ENCODE results near the gene RPL13A.

RPL13A gene

GRCh38 chr19:49515767-49516166, 28.4 kb downstream of the RPL13A start:
- Histone ChIP-seq H3K36me3 (ENCODE audit: control insufficient read depth in 1 of 2, insufficient read depth in 2 of 2, low read length in 2 of 2) (peaks cover 0 to 5% of the 10 kb centered on the region in 2 donors), H3K27ac (ENCODE audit: low read length) (no peak overlapping the region), H3K4me3 (ENCODE audit: low read depth in 1 of 2, low read length in 2 of 2) (no peak overlapping the region), H3K4me1 (ENCODE audit: control insufficient read depth in 1 of 2, insufficient read depth in 2 of 2, low read length in 2 of 2) (peaks cover 0 to 27% of the 10 kb centered on the region in 2 donors), H3K9me3 (ENCODE audit: control insufficient read depth in 1 of 2, low read length in 2 of 2) (no peaks in the 10 kb centered on the region), H3K27me3 (ENCODE audit: low read depth, low read length) (no peaks in the 10 kb centered on the region)

- Histone ChIP-seq H3K4me1 (ENCODE audit: control insufficient read depth in 1 of 2, insufficient read depth in 2 of 2, low read length in 2 of 2) (peaks cover 0 to 17% of the 10 kb centered on the region in 2 donors), H3K27me3 (ENCODE audit: low read depth, low read length) (no peaks in the 10 kb centered on the region), H3K4me3 (ENCODE audit: low read depth in 1 of 2, low read length in 2 of 2) (no peak overlapping the region)
These were observed 30.6 kb downstream of the RPL13A start for GRCh38 chr19:49518033-49518432.

GRCh38 chr19:49520705-49521319, 33.4 kb downstream of the RPL13A start:
- H3K27ac ChIP-seq (ENCODE audit: low read length): no peak overlapping the region
- no peaks in the 10 kb centered on the region for H3K27me3 ChIP-seq (ENCODE audit: low read depth, low read length)
- peaks cover 0 to 13% of the 10 kb centered on the region in 2 donors for H3K36me3 ChIP-seq (ENCODE audit: control insufficient read depth in 1 of 2, insufficient read depth in 2 of 2, low read length in 2 of 2)
- no peaks in the 10 kb centered on the region for H3K4me1 ChIP-seq (ENCODE audit: control insufficient read depth in 1 of 2, insufficient read depth in 2 of 2, low read length in 2 of 2)
- H3K4me3 ChIP-seq (ENCODE audit: low read depth in 1 of 2, low read length in 2 of 2): no peak overlapping the region
- no peaks in the 10 kb centered on the region for H3K9me3 ChIP-seq (ENCODE audit: control insufficient read depth in 1 of 2, low read length in 2 of 2)

More at GRCh38 chr19:49518033-49518432, 30.6 kb downstream of the RPL13A start:
- Histone ChIP-seq H3K36me3 (ENCODE audit: control insufficient read depth in 1 of 2, insufficient read depth in 2 of 2, low read length in 2 of 2) (peaks cover 0 to 5% of the 10 kb centered on the region in 2 donors), H3K27ac (ENCODE audit: low read length) (no peak overlapping the region), H3K9me3 (ENCODE audit: control insufficient read depth in 1 of 2, low read length in 2 of 2) (no peaks in the 10 kb centered on the region)

GRCh38 chr19:49524812-49525455, 37.5 kb downstream of the RPL13A start:
- peaks cover 0 to 6% of the 10 kb centered on the region in 2 donors for H3K4me1 ChIP-seq (ENCODE audit: control insufficient read depth in 1 of 2, insufficient read depth in 2 of 2, low read length in 2 of 2)
- H3K4me3 ChIP-seq (ENCODE audit: low read depth in 1 of 2, low read length in 2 of 2): no peak overlapping the region
- no peak overlapping the region for H3K27ac ChIP-seq (ENCODE audit: low read length)
- no peaks in the 10 kb centered on the region for H3K27me3 ChIP-seq (ENCODE audit: low read depth, low read length)
- H3K9me3 ChIP-seq (ENCODE audit: control insufficient read depth in 1 of 2, low read length in 2 of 2): no peaks in the 10 kb centered on the region
- H3K36me3 ChIP-seq (ENCODE audit: control insufficient read depth in 1 of 2, insufficient read depth in 2 of 2, low read length in 2 of 2): peaks cover 0 to 13% of the 10 kb centered on the region in 2 donors

GRCh38 chr19:49528211-49528771, 40.9 kb downstream of the RPL13A start:
- H3K27ac ChIP-seq (ENCODE audit: low read length): no peak overlapping the region
- H3K36me3 ChIP-seq (ENCODE audit: control insufficient read depth in 1 of 2, insufficient read depth in 2 of 2, low read length in 2 of 2): peaks cover 0 to 13% of the 10 kb centered on the region in 2 donors
- H3K4me1 ChIP-seq (ENCODE audit: control insufficient read depth in 1 of 2, insufficient read depth in 2 of 2, low read length in 2 of 2): peaks cover 0 to 9% of the 10 kb centered on the region in 2 donors

GRCh38 chr19:49530708-49531107, 43.3 kb downstream of the RPL13A start:
- Histone ChIP-seq H3K27me3 (ENCODE audit: low read depth, low read length) (no peaks in the 10 kb centered on the region), H3K9me3 (ENCODE audit: control insufficient read depth in 1 of 2, low read length in 2 of 2) (no peaks in the 10 kb centered on the region), H3K4me3 (ENCODE audit: low read depth in 1 of 2, low read length in 2 of 2) (no peak overlapping the region), H3K27ac (ENCODE audit: low read length) (no peak overlapping the region), H3K4me1 (ENCODE audit: control insufficient read depth in 1 of 2, insufficient read depth in 2 of 2, low read length in 2 of 2) (peaks cover 0 to 16% of the 10 kb centered on the region in 2 donors), H3K36me3 (ENCODE audit: control insufficient read depth in 1 of 2, insufficient read depth in 2 of 2, low read length in 2 of 2) (no peaks in the 10 kb centered on the region)

More at GRCh38 chr19:49528211-49528771, 40.9 kb downstream of the RPL13A start:
- Histone ChIP-seq H3K4me3 (ENCODE audit: low read depth in 1 of 2, low read length in 2 of 2) (peak overlapping the region; percentile 33 to 65), H3K9me3 (ENCODE audit: control insufficient read depth in 1 of 2, low read length in 2 of 2) (no peaks in the 10 kb centered on the region), H3K27me3 (ENCODE audit: low read depth, low read length) (no peaks in the 10 kb centered on the region)

GRCh38 chr19:49533551-49534488, 46.4 kb downstream of the RPL13A start:
- peaks cover 0 to 10% of the 10 kb centered on the region in 2 donors for H3K4me1 ChIP-seq (ENCODE audit: control insufficient read depth in 1 of 2, insufficient read depth in 2 of 2, low read length in 2 of 2)
- no peak overlapping the region for H3K27ac ChIP-seq (ENCODE audit: low read length)
- no peaks in the 10 kb centered on the region for H3K9me3 ChIP-seq (ENCODE audit: control insufficient read depth in 1 of 2, low read length in 2 of 2)
- H3K36me3 ChIP-seq (ENCODE audit: control insufficient read depth in 1 of 2, insufficient read depth in 2 of 2, low read length in 2 of 2): peaks cover 4 to 5% of the 10 kb centered on the region in 2 donors
- no peaks in the 10 kb centered on the region for H3K27me3 ChIP-seq (ENCODE audit: low read depth, low read length)
- peak overlapping the region; percentile 39 to 73 for H3K4me3 ChIP-seq (ENCODE audit: low read depth in 1 of 2, low read length in 2 of 2)

- no peaks in the 10 kb centered on the region for H3K9me3 ChIP-seq (ENCODE audit: control insufficient read depth in 1 of 2, low read length in 2 of 2)
- H3K4me1 ChIP-seq (ENCODE audit: control insufficient read depth in 1 of 2, insufficient read depth in 2 of 2, low read length in 2 of 2): peaks cover 0 to 10% of the 10 kb centered on the region in 2 donors
- H3K4me3 ChIP-seq (ENCODE audit: low read depth in 1 of 2, low read length in 2 of 2): peak overlapping the region; percentile 39 to 73
- H3K27me3 ChIP-seq (ENCODE audit: low read depth, low read length): no peaks in the 10 kb centered on the region
- H3K36me3 ChIP-seq (ENCODE audit: control insufficient read depth in 1 of 2, insufficient read depth in 2 of 2, low read length in 2 of 2): peaks cover 10 to 11% of the 10 kb centered on the region in 2 donors
- no peak overlapping the region for H3K27ac ChIP-seq (ENCODE audit: low read length)
These were observed 47.4 kb downstream of the RPL13A start for GRCh38 chr19:49534632-49535385.

GRCh38 chr19:49536921-49537462, 49.6 kb downstream of the RPL13A start:
- no peak overlapping the region for H3K4me3 ChIP-seq (ENCODE audit: low read depth in 1 of 2, low read length in 2 of 2)
- H3K9me3 ChIP-seq (ENCODE audit: control insufficient read depth in 1 of 2, low read length in 2 of 2): no peaks in the 10 kb centered on the region
- H3K4me1 ChIP-seq (ENCODE audit: control insufficient read depth in 1 of 2, insufficient read depth in 2 of 2, low read length in 2 of 2): peaks cover 0 to 10% of the 10 kb centered on the region in 2 donors
- H3K36me3 ChIP-seq (ENCODE audit: control insufficient read depth in 1 of 2, insufficient read depth in 2 of 2, low read length in 2 of 2): peaks cover 10 to 11% of the 10 kb centered on the region in 2 donors
- H3K27ac ChIP-seq (ENCODE audit: low read length): no peak overlapping the region
- no peaks in the 10 kb centered on the region for H3K27me3 ChIP-seq (ENCODE audit: low read depth, low read length)

GRCh38 chr19:49538643-49539042, 51.2 kb downstream of the RPL13A start:
- peaks cover 0 to 5% of the 10 kb centered on the region in 2 donors for H3K4me1 ChIP-seq (ENCODE audit: control insufficient read depth in 1 of 2, insufficient read depth in 2 of 2, low read length in 2 of 2)
- no peaks in the 10 kb centered on the region for H3K9me3 ChIP-seq (ENCODE audit: control insufficient read depth in 1 of 2, low read length in 2 of 2)
- H3K27me3 ChIP-seq (ENCODE audit: low read depth, low read length): no peaks in the 10 kb centered on the region
- H3K4me3 ChIP-seq (ENCODE audit: low read depth in 1 of 2, low read length in 2 of 2): no peak overlapping the region
- H3K27ac ChIP-seq (ENCODE audit: low read length): no peak overlapping the region
- H3K36me3 ChIP-seq (ENCODE audit: control insufficient read depth in 1 of 2, insufficient read depth in 2 of 2, low read length in 2 of 2): peaks cover 11 to 16% of the 10 kb centered on the region in 2 donors
